Measurements from ENCODE around the gene FAM163A. TPM values are rescaled to one million over a fixed set of nuclear protein-coding genes. Genes with fewer than 3 reads are reported as not detected.
A peak's percentile ranks its signal among the peaks of the same experiment; 100 is the strongest.

The FAM163A gene
- total RNA-seq, 4 donors from 2014 or later = under 0.01 to 0.50 (median 0.24) TPM

GRCh38 chr1:179809506-179810366, 66.6 kb downstream of the FAM163A start:
- DNase-seq (ENCODE audit: extremely low spot score) = no peak
- TF ChIP-seq POLR2A (IDR thresholded peaks at IDR 0.05; ENCODE audit: low read depth) (no peak), CTCF (IDR thresholded peaks at IDR 0.05) (peak; percentile 86 to 93 (median 90))
- no peaks in the 10 kb centered on the region for H3K36me3 ChIP-seq

GRCh38 chr1:179810367-179810715, 67.2 kb downstream of the FAM163A start:
- Histone ChIP-seq H3K9me3 (no peaks in the 10 kb centered on the region), H3K36me3 (no peaks in the 10 kb centered on the region), H3K4me3 (no peak overlapping the region), H3K4me1 (peaks cover 14 to 24% (median 17%) of the 10 kb centered on the region in 4 donors), H3K27ac (replicated peaks in 1 of 4) (no peak overlapping the region), H3K27me3 (peaks cover 0 to 7% (median 0%) of the 10 kb centered on the region in 4 donors)
- intact Hi-C loops (cut with DNase I) = no loop called here
- 76% methylated on average over 7 of the region's 7 CpGs for WGBS
- TF ChIP-seq CTCF (IDR thresholded peaks at IDR 0.05) = no peak
- TF ChIP-seq POLR2A (IDR thresholded peaks at IDR 0.05; ENCODE audit: low read depth) = no peak
- no peak for TF ChIP-seq POLR2AphosphoS5 (IDR thresholded peaks at IDR 0.05)
- TF ChIP-seq EP300 (IDR thresholded peaks at IDR 0.05) = no peak
- DNase-seq (ENCODE audit: extremely low spot score) = no peak

More at GRCh38 chr1:179809506-179810366, 66.6 kb downstream of the FAM163A start:
- 40% methylated on average over 13 of the region's 14 CpGs for WGBS
- no peaks in the 10 kb centered on the region for H3K9me3 ChIP-seq
- H3K4me1 ChIP-seq = peaks cover 8 to 18% (median 12%) of the 10 kb centered on the region in 4 donors
- H3K27me3 ChIP-seq = peaks cover 0 to 7% (median 0%) of the 10 kb centered on the region in 4 donors
- H3K27ac ChIP-seq (replicated peaks in 1 of 4) = no peak overlapping the region
- H3K4me3 ChIP-seq = no peak overlapping the region
- intact Hi-C loops (cut with DNase I) = no loop called here

- TF ChIP-seq POLR2A (IDR thresholded peaks at IDR 0.05; ENCODE audit: low read depth) (no peak), EP300 (IDR thresholded peaks at IDR 0.05) (no peak), POLR2AphosphoS5 (IDR thresholded peaks at IDR 0.05) (no peak), CTCF (IDR thresholded peaks at IDR 0.05) (no peak)
- Histone ChIP-seq H3K4me3 (no peak overlapping the region), H3K36me3 (no peaks in the 10 kb centered on the region), H3K27ac (replicated peaks in 1 of 4) (no peak overlapping the region), H3K27me3 (peaks cover 0 to 7% (median 0%) of the 10 kb centered on the region in 4 donors), H3K4me1 (peaks cover 25 to 37% (median 32%) of the 10 kb centered on the region in 4 donors), H3K9me3 (no peaks in the 10 kb centered on the region)
- intact Hi-C loops (cut with DNase I) = no loop called here
- 89% methylated on average over 33 of the region's 37 CpGs for WGBS
- no peak for DNase-seq (ENCODE audit: extremely low spot score)
These were observed 69.6 kb downstream of the FAM163A start for GRCh38 chr1:179812501-179813292.

GRCh38 chr1:179813626-179814545, 70.8 kb downstream of the FAM163A start:
- Histone ChIP-seq H3K27ac (replicated peaks in 1 of 4) (peak overlapping the region in 1 of 4 donors; percentile 40), H3K36me3 (no peaks in the 10 kb centered on the region)
- intact Hi-C loops (cut with DNase I) = no loop called here

More at GRCh38 chr1:179813626-179814545, 70.8 kb downstream of the FAM163A start:
- H3K4me3 ChIP-seq = peak overlapping the region; percentile 46 to 59 (median 49)
- WGBS = 87% methylated on average over 28 of the region's 28 CpGs
- H3K4me1 ChIP-seq = peaks cover 25 to 45% (median 37%) of the 10 kb centered on the region in 4 donors
- TF ChIP-seq EP300 (IDR thresholded peaks at IDR 0.05) = no peak
- TF ChIP-seq POLR2AphosphoS5 (IDR thresholded peaks at IDR 0.05) = no peak
- TF ChIP-seq CTCF (IDR thresholded peaks at IDR 0.05) = no peak
- TF ChIP-seq POLR2A (IDR thresholded peaks at IDR 0.05; ENCODE audit: low read depth) = no peak
- H3K27me3 ChIP-seq = peaks cover 0 to 7% (median 0%) of the 10 kb centered on the region in 4 donors
- DNase-seq (ENCODE audit: extremely low spot score) = no peak
- no peaks in the 10 kb centered on the region for H3K9me3 ChIP-seq
